ENCODE data around the gene MTHFD2L. TPM values are rescaled to one million over a fixed set of nuclear protein-coding genes. Genes with fewer than 3 reads are reported as not detected.

The MTHFD2L gene
- total and polyA plus RNA-seq, 11 donors: 6.8 to 16.4 (median 11.6) TPM

DNA sequence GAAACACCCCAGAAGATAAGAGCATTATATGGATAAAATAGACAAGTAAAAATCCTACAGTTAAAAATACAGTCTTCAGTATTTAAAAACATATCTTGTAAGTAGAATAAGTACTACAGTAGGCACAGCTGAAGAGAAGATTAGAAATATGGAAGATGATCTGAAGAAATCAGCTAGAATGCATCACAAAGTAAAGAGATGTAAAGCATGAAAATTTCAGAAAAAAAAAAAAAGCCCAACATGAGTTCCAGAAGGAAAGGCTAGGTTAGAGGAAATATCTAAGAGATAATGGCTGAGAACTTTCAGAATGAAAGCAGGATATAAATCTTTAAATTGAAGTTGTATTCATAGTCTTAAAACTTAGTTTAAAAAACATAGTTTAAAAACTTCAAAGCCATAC, 171.4 kb downstream of the MTHFD2L start:
- Histone ChIP-seq H3K36me3 (no peaks in the 10 kb centered on the region), H3K4me3 (no peak overlapping the region), H3K4me1 (no peaks in the 10 kb centered on the region), H3K27me3 (peaks cover 0 to 7% (median 0%) of the 10 kb centered on the region in 9 donors), H3K9me3 (no peaks in the 10 kb centered on the region), H3K27ac (no peak overlapping the region)
- TF ChIP-seq, protein P1, sequence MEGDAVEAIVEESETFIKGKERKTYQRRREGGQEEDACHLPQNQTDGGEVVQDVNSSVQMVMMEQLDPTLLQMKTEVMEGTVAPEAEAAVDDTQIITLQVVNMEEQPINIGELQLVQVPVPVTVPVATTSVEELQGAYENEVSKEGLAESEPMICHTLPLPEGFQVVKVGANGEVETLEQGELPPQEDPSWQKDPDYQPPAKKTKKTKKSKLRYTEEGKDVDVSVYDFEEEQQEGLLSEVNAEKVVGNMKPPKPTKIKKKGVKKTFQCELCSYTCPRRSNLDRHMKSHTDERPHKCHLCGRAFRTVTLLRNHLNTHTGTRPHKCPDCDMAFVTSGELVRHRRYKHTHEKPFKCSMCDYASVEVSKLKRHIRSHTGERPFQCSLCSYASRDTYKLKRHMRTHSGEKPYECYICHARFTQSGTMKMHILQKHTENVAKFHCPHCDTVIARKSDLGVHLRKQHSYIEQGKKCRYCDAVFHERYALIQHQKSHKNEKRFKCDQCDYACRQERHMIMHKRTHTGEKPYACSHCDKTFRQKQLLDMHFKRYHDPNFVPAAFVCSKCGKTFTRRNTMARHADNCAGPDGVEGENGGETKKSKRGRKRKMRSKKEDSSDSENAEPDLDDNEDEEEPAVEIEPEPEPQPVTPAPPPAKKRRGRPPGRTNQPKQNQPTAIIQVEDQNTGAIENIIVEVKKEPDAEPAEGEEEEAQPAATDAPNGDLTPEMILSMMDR (IDR thresholded peaks at IDR 0.05): no peak
- no peak for TF ChIP-seq POLR2A (IDR thresholded peaks at IDR 0.05)
- DNase-seq (no peak), ATAC-seq (no peak)
- intact Hi-C loops (cut with DNase I): no loop called here

DNA sequence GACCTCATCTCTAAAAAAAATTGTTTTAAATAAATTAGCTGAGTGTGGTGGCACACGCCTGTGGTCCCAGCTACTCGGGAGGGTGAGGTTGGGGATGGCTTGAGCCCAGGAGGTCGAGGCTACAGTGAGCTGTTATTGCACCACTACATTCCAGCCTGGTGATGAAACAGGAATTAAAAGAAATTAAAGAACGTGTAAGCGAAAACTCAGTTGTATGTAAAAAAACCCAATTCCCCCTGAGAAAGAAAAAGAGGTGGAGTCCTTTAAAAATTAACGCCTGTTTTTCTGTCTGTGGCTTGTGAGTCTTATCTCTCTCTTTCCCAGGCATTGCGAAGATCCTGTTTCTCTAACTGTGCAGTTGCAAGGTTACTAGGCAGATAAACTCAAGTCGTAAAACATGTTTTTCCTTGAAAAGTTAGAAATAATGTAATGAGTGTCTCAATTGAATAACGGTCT, 172.4 kb downstream of the MTHFD2L start:
- ATAC-seq (no peak), DNase-seq (no peak)
- Histone ChIP-seq H3K27ac (no peak overlapping the region), H3K9me3 (no peaks in the 10 kb centered on the region), H3K4me1 (no peaks in the 10 kb centered on the region), H3K4me3 (no peak overlapping the region), H3K27me3 (peaks cover 0 to 7% (median 0%) of the 10 kb centered on the region in 9 donors), H3K36me3 (no peaks in the 10 kb centered on the region)
- no peak for TF ChIP-seq POLR2A (IDR thresholded peaks at IDR 0.05)
- TF ChIP-seq, protein P1 (IDR thresholded peaks at IDR 0.05): no peak
- intact Hi-C loops (cut with DNase I): no loop called here
- WGBS, 4 donors: 58 to 66% (median 64%) methylated on average over 9 of the region's 9 CpGs

DNA sequence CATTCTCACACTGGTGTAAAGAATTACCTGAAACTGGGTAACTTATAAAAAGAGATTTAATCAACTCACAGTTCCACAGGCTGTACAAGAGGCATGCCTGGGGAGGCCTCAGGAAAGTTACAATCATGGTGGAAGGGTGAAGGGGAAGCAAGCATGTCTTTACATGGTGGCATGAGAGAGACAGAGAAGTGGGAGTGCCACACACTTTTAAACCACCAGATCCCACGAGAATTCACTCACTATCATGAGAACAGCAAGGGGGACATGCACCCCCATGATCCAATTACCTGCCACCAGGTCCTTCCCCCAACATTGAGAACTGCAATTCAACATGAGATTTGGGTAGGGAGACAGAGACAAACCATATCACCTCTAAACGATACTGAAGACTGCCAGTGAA, 173.3 kb downstream of the MTHFD2L start:
- no peak for DNase-seq
- Histone ChIP-seq H3K27me3 (peaks cover 0 to 6% (median 0%) of the 10 kb centered on the region in 9 donors), H3K36me3 (no peaks in the 10 kb centered on the region), H3K4me1 (no peaks in the 10 kb centered on the region), H3K4me3 (no peak overlapping the region), H3K9me3 (no peaks in the 10 kb centered on the region), H3K27ac (no peak overlapping the region)
- TF ChIP-seq POLR2A (IDR thresholded peaks at IDR 0.05): no peak
- TF ChIP-seq, protein P1 (IDR thresholded peaks at IDR 0.05): no peak
- WGBS, 4 donors: 63 to 79% (median 76%) methylated on average over 2 of the region's 2 CpGs
- no peak for ATAC-seq
- intact Hi-C loops (cut with DNase I): no loop called here

DNA sequence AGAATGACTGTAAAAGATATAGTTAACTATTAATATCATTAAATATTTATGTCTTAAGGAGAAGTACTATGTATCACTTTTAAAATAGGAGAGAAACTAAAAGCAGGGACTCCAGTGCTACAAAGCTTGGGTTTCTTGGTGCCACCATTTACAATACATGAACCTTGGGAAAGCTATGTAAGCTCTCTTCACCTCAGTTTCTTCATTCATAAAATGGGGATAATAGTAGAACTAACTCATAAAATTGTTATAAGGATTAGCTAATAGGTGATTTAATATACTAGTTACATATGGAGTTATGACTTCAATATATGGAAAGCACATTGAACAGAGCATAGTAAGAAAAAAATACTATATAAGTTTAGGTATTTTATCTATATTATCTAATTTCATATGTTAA, 174.0 kb downstream of the MTHFD2L start:
- no peak for ATAC-seq
- intact Hi-C loops (cut with DNase I): no loop called here
- no peak for TF ChIP-seq POLR2A (IDR thresholded peaks at IDR 0.05)
- TF ChIP-seq, protein P1 (IDR thresholded peaks at IDR 0.05): no peak
- no peaks in the 10 kb centered on the region for H3K9me3 ChIP-seq
- DNase-seq: no peak
- H3K4me3 ChIP-seq: no peak overlapping the region
- H3K36me3 ChIP-seq: no peaks in the 10 kb centered on the region
- no peaks in the 10 kb centered on the region for H3K4me1 ChIP-seq
- H3K27ac ChIP-seq: no peak overlapping the region
- peaks cover 0 to 3% (median 0%) of the 10 kb centered on the region in 9 donors for H3K27me3 ChIP-seq
